Activated effector memory CD4-positive, alpha-beta T cell treated with Interleukin-2 at 50 U/mL for 16 hours (primary cell): Measurements from ENCODE around the gene MBNL2.

ENCODE experiments used
- DNase-seq: peaks from one replicate; pipeline ENCODE4 v3.0.0-alpha.2; 2020

Gene MBNL2

GRCh38 chr13:97275776-97276501, 53.8 kb downstream of the MBNL2 start:
- no peak for DNase-seq

GRCh38 chr13:97276862-97277269, 54.7 kb downstream of the MBNL2 start:
- DNase-seq, result no peak

DNA sequence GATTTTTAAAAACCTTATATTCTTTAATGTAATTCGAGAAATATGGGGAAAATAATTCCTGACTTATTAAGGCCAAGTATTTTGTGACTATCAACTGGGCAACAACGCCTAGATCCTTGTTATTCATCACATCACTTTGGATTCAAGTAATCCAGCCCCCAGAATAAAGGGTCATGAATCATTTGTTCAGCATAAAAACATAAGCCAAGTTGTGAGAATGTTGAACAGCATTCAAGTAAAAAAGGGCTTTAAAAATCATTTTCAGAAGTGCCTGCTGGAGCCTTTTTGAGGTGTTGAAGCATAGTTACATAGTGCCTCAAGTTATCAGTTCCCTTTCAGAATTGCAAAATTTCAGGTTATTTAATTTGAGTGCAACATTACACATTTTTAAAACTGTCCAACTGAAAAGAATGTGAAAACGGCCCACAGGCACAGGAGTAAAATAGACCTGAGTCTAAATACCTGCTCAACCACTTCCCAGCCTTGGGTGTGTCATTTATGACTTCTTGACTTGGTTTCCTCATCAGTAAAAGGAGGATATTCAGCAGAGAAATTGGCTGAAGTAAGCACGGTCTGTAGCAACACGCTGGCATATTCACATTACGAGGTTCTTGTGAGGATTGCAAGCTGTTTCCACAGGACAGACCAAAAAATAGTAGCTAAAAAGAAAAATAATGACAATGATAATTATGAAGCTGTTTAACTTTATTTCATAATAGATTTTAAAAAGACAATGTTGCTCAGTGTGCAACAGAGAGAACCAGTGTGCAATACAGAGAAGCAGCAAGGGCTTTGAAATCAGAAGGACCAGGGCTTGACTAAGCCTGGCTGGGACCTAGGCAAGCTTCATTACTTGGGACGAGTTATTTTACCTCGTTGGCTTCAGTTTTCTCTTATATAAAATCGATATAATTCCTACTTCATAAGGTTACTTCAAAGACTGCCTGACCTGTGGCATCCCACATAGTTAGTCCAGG, 56.6 kb downstream of the MBNL2 start:
- no peak for DNase-seq

DNA sequence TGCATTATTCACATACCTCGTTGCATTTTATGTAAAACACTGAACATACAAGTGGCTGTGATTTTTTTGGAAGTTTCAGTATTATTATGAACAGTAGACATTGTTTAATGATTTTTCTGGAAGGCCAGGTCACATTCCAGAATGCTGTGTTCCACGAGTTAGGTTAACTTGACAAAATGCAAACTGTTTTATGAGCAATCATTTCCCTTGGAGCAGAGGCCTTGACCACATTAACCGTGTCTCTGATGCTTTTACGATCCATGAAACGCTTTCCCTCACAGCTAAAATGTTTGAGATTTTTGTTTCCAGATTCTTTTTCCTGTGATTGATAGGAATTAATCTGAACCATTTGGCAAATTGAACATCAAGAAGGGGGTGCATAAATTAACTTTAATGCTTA, 57.8 kb downstream of the MBNL2 start:
- no peak for DNase-seq

GRCh38 chr13:97280478-97280877, 58.3 kb downstream of the MBNL2 start:
- no peak for DNase-seq

DNA sequence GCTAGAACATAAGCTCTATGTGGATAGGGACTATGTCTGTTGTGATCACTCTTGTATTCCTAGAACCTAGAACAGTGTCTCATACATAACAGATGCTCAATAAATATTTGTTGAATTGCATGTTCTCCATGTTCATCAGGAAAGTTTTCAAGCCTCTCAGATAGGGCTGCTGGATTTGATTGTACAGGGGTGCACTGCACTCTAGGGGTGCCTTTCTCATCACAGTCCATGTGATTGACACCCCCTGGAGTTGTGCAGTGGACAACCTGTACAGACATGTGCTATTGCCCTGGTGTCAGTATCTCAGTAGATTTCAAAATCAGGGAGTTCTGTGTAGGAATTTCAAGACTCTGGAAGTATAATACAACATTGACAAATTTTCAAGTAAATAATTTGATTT, 58.9 kb downstream of the MBNL2 start:
- no peak for DNase-seq

DNA sequence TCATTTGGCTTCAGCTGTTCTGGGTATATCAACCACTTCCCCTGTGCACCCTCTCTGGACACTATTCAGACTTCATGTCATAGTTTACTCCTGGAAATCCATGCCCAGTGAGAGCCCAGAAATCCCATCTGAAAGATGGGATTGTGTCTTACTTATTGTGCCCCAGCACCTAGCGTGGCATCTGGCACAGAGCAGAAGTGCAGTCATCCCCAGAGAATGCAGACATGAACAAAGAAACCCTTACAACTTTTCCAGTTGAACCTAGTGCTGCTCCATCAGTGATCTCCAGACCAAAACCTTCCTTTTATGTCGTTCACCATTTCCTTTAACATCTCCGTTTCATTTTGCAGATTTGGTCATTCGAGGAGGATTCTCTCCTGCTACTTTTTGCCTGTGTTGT, 60.6 kb downstream of the MBNL2 start:
- no peak for DNase-seq

GRCh38 chr13:97283888-97284287, 61.8 kb downstream of the MBNL2 start:
- no peak for DNase-seq

GRCh38 chr13:97284558-97284957, 62.4 kb downstream of the MBNL2 start:
- DNase-seq, result no peak

DNA sequence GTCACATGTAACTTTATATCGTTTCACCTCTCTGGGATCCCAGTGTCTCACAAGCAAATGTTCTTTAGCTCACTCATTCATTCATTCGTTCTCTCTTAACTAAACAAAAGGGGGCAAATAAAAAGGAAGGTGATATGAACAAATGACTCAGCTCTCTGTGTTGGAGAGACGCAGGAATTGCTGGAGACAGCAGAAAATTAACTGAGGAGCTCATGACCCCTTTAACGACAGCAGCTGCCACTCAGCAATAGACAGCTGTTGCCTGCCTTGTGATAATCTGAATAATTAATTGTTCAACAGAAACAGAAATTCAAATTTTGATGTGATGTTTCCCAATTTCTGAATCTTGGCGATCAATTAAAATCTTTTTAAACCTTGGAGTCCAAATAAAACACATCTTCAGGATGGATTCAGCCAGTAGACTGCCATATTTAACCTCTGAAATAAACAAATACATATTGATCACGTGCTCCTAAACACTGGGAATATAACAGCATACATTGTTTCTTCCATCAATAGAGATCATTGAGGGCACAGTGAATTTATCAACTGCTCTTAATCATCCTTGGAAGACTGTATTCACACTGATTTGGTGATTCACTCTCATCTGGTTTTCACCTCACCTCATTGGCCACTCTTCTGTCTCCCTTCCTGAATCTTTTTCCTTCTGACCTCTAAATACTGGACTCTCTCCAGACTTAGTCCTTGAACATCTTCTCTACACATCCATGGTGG, 63.3 kb downstream of the MBNL2 start:
- no peak for DNase-seq

DNA sequence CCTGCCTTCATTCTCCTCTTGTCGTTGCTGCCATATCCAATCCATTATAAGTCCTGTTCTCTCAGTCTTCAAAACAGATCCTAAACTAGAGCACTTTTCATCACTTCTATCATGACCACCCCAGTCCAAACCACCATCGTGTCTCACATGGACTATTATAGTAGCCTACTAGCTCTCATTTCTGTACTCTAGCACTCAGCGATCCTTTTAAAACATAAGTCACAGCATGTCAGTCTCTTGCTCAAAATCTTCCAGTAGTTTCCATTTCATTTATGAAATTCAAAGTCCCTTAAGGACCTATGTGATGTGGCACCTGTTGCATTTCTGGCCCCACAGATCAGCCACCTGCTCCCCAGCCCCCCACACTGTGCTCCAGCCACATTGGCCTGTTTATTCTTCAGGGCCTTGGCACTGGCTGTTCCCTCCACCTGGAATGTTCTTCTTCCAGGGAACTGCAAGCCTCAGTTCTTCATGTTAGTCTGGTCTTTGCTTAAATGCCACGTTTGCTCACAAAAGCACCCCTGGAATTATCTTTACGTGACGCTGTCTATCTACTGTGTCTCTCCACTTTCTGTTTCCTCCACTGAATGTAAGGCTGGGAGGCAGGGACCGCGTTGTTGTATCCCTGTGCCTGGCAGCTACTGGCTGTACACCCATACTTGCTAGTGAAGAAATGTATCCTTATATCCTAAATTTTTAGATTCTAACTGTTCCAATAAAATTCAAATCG, 64.3 kb downstream of the MBNL2 start:
- no peak for DNase-seq

DNA sequence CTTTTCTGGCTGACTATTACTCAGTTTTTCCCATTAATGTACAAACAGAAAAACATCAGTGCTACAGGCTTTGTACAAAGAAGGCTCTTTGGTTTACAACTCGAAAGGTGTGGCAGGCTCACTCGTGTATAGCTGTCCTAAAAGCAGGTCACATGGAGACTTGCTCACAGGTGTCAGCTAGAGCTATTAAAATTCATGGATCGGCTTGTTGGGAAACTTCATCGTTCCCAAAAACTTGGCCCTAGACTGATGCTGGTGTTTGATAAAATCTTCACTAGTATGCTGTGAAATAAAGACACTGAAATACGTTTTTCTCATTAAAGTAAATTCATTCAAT, 64.9 kb downstream of the MBNL2 start:
- DNase-seq, result no peak

DNA sequence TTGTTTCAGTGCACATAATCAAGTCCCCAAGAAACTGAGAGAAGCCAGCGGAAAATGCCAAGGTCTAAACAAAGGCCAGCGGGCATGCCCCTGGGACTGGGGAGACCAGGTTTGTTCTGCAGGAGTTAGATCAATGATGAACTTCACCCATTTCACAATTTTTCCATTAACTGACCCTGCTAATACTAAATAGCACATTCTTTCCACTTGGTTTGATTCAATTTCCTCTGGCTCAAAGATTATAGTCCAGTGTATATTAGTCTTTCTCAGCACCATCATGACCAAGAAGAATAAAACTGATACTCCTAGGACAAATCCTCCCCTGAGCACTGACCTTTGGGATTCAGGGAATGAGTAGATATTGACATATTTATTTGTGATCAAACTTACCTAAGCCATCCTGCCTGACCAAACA, 66.4 kb downstream of the MBNL2 start:
- no peak for DNase-seq

GRCh38 chr13:97289514-97290298, 67.6 kb downstream of the MBNL2 start:
- DNase-seq, result no peak

DNA sequence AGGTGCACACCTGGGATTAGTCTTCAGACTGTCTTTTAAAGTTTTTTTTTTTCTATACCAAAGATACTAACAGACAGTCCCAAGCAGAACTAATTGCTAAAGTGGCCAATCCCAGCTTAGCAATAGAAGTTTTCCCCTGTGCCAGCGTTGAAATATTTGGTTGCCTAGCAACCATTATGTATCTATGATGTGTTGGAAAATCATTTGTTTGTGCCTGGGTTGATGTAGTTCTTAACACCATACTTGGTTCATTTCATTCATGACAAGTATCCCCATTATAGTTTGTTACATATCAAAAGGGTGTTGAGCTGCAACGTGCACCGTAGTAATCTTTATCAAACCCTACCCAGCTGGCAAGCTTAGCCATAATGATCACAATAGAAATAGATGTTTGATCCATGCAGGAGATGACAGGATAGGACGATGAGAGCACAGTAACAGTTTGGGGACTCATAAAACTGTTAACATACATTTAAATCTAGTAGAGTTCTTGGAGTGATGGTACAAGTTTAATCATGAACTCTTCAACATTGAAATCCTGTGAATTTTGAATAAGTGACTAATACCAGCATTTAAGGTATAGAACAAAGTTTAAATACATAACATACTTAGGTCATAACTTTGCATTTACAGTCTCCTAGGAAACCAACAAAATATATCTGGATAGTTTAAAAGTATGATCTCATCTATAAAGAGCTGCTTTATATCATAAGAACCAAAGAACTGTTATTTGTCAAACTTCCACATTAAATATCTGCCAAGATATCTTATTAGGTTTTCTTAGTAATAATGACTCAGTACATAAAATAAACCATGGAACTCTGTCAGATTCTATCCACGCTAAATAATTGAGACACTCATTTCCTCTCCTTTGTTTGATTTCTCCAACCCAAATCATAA, 73.4 kb downstream of the MBNL2 start:
- DNase-seq, result no peak

- DNase-seq, result no peak
Measured at GRCh38 chr13:97296740-97297139, 74.6 kb downstream of the MBNL2 start.

DNA sequence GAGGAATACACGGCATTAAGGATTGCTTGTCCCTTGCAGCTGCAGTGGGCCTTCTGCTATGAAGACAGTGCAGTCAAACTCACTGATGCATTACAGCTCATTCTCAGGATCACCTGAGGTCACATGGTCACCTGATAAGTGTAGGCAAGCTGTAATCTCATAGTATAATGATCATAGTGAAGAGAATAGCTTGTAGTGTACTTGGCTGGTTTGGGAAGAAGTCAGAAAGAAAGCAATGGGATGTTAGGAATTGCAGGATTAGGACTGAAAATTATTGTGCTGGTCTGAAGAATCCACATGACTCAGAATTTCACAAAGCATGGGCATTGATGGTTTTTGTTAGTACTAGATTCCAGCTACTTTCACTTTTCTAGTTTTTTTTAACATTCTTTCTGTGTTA, 76.7 kb downstream of the MBNL2 start:
- no peak for DNase-seq

- no peak for DNase-seq
Measured at GRCh38 chr13:97300871-97301270, 78.7 kb downstream of the MBNL2 start.

- no peak for DNase-seq
Measured at GRCh38 chr13:97301382-97302095, 79.4 kb downstream of the MBNL2 start.

GRCh38 chr13:97302611-97303010, 80.5 kb downstream of the MBNL2 start:
- no peak for DNase-seq
